ENCODE data around the gene DNASE1L2. TPM values are rescaled to one million over a fixed set of nuclear protein-coding genes. Genes with fewer than 3 reads are reported as not detected.

The DNASE1L2 gene
- total RNA-seq, 1 experiment from 2014 or later, result 0.27 TPM

GRCh38 chr16:2213817-2214718 lies 22.2 kb upstream of the DNASE1L2 start:
- Mint-ChIP-seq H3K27ac (ENCODE audit: unreplicated experiment) (peak overlapping the region; percentile 66), H3K36me3 (ENCODE audit: insufficient read depth, unreplicated experiment) (peaks cover 51% of the 10 kb centered on the region), H3K9me3 (ENCODE audit: unreplicated experiment) (no peaks in the 10 kb centered on the region), H3K4me1 (ENCODE audit: low read depth, unreplicated experiment) (no peaks in the 10 kb centered on the region), H3K4me3 (ENCODE audit: unreplicated experiment) (peak overlapping the region; percentile 74), H3K27me3 (ENCODE audit: insufficient read depth, unreplicated experiment) (no peaks in the 10 kb centered on the region)
- ChIA-PET POLR2A (interaction anchor here (0.6 to 2.0 kb wide), 12 partner anchors 8 to 755 kb away, joined by 3 to 21 read pairs (median 4); partner anchors contain the start of genes E4F1, ECI1, KCTD5 and RPS2), CTCF (interaction anchor here (1.0 to 1.6 kb wide), 4 partner anchors 19 to 216 kb away, joined by 4 to 10 read pairs (median 8); partner anchors contain the start of gene ECI1)
- Histone ChIP-seq H3K36me3 (ENCODE audit: control insufficient read depth, insufficient read depth, low read length) (peaks cover 3% of the 10 kb centered on the region; the same call in 1 of the 2 replicates), H3K27me3 (replicated peaks; ENCODE audit: control insufficient read depth, insufficient read depth, low read length) (no peaks in the 10 kb centered on the region), H3K4me3 (ENCODE audit: low read depth, low read length) (peak overlapping the region; percentile 75), H3K9me3 (no peaks in the 10 kb centered on the region), H3K4me1 (peaks cover 29% of the 10 kb centered on the region)
- no TSS peak for BruUV-seq (replicated peaks)
- no peak for TF ChIP-seq CTCF (IDR thresholded peaks at IDR 0.05; ENCODE audit: insufficient read depth in 1 of 2, low read depth in 1 of 2, low read length in 1 of 2, severe bottlenecking in 1 of 2, unreplicated experiment in 1 of 2)
- no peak for DNase-seq
- intact Hi-C loops (cut with micrococcal nuclease; ENCODE audit: unreplicated experiment), result no loop called here

DNA sequence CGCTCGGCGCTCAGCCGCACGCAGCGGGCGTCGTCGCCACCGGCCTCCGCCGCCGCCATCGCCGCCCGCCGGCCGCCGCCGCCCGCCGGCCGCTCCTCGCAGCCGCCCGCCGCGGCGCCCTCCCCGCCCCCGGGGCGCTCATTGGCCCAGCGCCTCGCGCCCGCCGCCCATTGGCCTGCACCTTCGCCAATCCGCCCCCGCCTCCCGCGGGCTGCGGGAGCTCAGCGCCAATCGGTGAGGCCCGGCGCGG lies 21.6 kb upstream of the DNASE1L2 start, which contains the start of gene PGP:
Gene PGP, minus strand, starts transcription at position 122 of the 250 bp plus-strand sequence. Its CDS starts 63 bp downstream, at position 59.
- TF ChIP-seq CTCF (IDR thresholded peaks at IDR 0.05; ENCODE audit: insufficient read depth in 1 of 2, low read depth in 1 of 2, low read length in 1 of 2, severe bottlenecking in 1 of 2, unreplicated experiment in 1 of 2), result no peak
- Mint-ChIP-seq H3K4me3 (ENCODE audit: unreplicated experiment) (peak within 1 kb of the TSS; percentile 74), H3K4me1 (ENCODE audit: low read depth, unreplicated experiment) (no peaks in the 10 kb centered on the region), H3K27ac (ENCODE audit: unreplicated experiment) (peak within 1 kb of the TSS; percentile 75), H3K9me3 (ENCODE audit: unreplicated experiment) (no peaks in the 10 kb centered on the region), H3K27me3 (ENCODE audit: insufficient read depth, unreplicated experiment) (no peaks in the 10 kb centered on the region), H3K36me3 (ENCODE audit: insufficient read depth, unreplicated experiment) (peaks cover 45% of the 10 kb centered on the region)
- BruUV-seq (replicated peaks), result no TSS peak
- ChIA-PET CTCF (interaction anchor here (1.0 to 1.6 kb wide), 4 partner anchors 20 to 215 kb away, joined by 4 to 10 read pairs (median 8); partner anchors contain the start of gene ECI1), POLR2A (interaction anchor here (0.6 to 2.0 kb wide), 14 partner anchors 8 to 756 kb away, joined by 3 to 21 read pairs (median 4); partner anchors contain the start of genes E4F1, ECI1, KCTD5 and RPS2)
- H3K36me3 ChIP-seq (ENCODE audit: control insufficient read depth, insufficient read depth, low read length), result peaks cover 3% of the 10 kb centered on the region; the same call in 1 of the 2 replicates
- no peak for DNase-seq
- H3K27me3 ChIP-seq (replicated peaks; ENCODE audit: control insufficient read depth, insufficient read depth, low read length), result no peaks in the 10 kb centered on the region
- H3K4me1 ChIP-seq, result peaks cover 29% of the 10 kb centered on the region
- H3K4me3 ChIP-seq (ENCODE audit: low read depth, low read length), result peak within 1 kb of the TSS; percentile 75
- intact Hi-C loops (cut with micrococcal nuclease; ENCODE audit: unreplicated experiment), result no loop called here
- H3K9me3 ChIP-seq, result no peaks in the 10 kb centered on the region

- CTCF ChIA-PET, result interaction anchor here (0.8 kb wide), 1 partner anchor 22 kb away, joined by 3 read pairs; no protein-coding TSS in a partner anchor
- no peaks in the 10 kb centered on the region for H3K9me3 ChIP-seq
These were observed 19.9 kb upstream of the DNASE1L2 start for GRCh38 chr16:2216330-2216729.

More at GRCh38 chr16:2216330-2216729, 19.9 kb upstream of the DNASE1L2 start:
- no TSS peak for BruUV-seq (replicated peaks)
- Mint-ChIP-seq H3K27ac (ENCODE audit: unreplicated experiment) (peak overlapping the region; percentile 75), H3K27me3 (ENCODE audit: insufficient read depth, unreplicated experiment) (no peaks in the 10 kb centered on the region), H3K36me3 (ENCODE audit: insufficient read depth, unreplicated experiment) (peaks cover 28% of the 10 kb centered on the region), H3K4me3 (ENCODE audit: unreplicated experiment) (peak overlapping the region; percentile 74), H3K4me1 (ENCODE audit: low read depth, unreplicated experiment) (no peaks in the 10 kb centered on the region), H3K9me3 (ENCODE audit: unreplicated experiment) (no peaks in the 10 kb centered on the region)
- Histone ChIP-seq H3K36me3 (ENCODE audit: control insufficient read depth, insufficient read depth, low read length) (peaks cover 3% of the 10 kb centered on the region; the same call in 1 of the 2 replicates), H3K4me1 (peaks cover 22% of the 10 kb centered on the region), H3K27me3 (replicated peaks; ENCODE audit: control insufficient read depth, insufficient read depth, low read length) (no peaks in the 10 kb centered on the region), H3K4me3 (ENCODE audit: low read depth, low read length) (peak overlapping the region; percentile 17; the same call in 1 of the 2 replicates)
- no peak for DNase-seq
- intact Hi-C loops (cut with micrococcal nuclease; ENCODE audit: unreplicated experiment), result no loop called here
- POLR2A ChIA-PET, result no interaction called here
- no peak for TF ChIP-seq CTCF (IDR thresholded peaks at IDR 0.05; ENCODE audit: insufficient read depth in 1 of 2, low read depth in 1 of 2, low read length in 1 of 2, severe bottlenecking in 1 of 2, unreplicated experiment in 1 of 2)
